GM18868 (cell line): ENCODE data around the gene ATP13A1.
"Not testable (repeated sequence)": the region's sequence is repeated elsewhere in the genome, so short reads cannot be mapped to it uniquely, and the experiment has no call there.

Experiments
- ATAC-seq: cut with Tn5 transposase; IDR thresholded peaks from one replicate; pipeline ENCODE4 v1.9.1; 2021; ENCODE audit warnings: mild to moderate bottlenecking, moderate library complexity; ENCODE audit not compliant: unreplicated experiment

The ATP13A1 gene

DNA sequence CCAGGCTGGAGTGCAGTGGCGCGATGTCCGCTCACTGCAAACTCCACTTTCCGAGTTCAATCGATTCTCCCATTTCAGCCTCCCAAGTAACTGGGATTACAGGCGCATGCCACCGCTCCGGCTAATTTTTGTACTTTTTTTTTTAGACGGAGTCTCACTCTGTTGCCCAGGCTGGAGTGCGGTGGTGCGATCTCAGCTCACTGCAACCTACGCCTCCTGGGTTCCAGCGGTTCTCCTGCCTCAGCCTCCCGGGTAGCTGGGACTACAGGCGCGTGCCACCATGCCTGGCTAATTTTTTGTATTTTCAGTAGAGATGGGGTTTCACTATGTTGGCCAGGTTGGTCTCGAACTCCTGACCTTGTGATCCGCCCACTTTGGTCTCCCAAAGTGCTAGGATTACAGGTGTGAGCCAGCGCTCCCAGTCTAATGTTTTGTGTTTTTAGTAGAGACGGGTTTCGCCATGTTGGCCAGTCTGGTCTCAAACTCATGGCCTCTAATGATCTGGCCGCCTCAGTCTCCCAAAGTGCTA, 2.0 kb upstream of the ATP13A1 start:
- not testable (repeated sequence) for ATAC-seq

DNA sequence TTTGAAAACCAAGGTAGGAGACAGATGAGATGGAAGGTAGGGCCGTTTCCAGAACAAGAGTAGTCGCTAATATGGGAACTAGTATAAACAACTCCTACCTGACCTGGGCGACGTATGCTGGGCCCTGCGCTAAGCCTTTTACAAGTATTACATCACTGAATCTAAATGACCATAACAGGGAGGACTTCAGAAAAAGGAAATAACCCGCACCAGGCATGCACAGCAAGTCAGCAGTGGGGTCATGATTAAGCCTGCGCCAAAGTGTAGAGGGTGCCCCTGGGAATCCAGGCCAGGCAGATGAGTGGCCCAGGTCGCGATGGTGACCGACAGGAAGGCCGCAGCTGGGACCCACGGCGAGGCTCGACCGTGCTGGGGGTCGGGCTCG, 613 bp downstream of the ATP13A1 start:
- no peak for ATAC-seq

DNA sequence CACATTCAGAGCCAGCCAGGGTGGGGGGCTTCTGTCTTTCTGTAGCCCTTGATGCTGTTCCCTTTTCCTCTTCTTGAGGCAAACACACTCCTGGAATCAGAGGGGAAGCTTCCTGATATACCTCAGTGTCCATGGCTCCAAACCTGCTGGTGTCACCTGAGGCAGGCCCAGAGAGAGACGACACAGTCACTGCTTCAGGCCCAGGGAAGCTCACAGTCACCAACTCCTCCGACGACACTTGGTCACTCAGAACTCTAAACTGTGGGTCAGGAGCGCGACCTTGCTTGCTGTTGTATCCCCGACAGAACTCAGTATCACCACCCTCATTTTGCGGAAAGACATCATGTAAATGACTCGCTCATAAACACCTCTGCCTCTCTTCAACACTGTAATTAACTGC, 1.1 kb downstream of the ATP13A1 start:
- no peak for ATAC-seq

DNA sequence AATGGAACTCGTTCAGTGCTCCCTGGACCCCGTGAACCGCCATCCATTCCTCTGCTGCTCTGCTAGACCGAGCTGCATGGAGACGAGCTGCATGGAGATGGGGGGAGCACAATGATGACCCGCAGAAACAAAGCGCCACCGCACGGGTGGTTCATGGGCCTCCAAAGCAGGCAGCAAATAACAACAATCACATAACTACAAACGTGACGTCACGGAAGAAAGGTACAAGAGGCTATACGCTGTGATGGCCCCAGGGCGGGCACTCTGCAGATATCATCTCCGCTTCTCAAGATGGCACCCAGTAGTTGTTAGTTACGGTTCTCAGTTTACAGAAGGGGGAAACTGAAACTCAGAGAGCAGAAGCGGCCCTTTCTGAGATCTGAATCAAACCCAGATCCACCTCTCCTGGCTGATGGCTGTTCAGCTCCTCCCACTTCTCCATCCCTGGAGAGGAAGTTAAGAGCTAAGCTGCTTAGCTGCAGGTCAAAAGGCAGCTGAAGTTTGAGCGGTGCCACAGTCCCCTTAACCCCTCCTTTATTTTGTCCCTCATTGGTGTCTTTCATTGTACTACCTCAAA, 1.7 kb downstream of the ATP13A1 start:
- ATAC-seq = peak; percentile 47

DNA sequence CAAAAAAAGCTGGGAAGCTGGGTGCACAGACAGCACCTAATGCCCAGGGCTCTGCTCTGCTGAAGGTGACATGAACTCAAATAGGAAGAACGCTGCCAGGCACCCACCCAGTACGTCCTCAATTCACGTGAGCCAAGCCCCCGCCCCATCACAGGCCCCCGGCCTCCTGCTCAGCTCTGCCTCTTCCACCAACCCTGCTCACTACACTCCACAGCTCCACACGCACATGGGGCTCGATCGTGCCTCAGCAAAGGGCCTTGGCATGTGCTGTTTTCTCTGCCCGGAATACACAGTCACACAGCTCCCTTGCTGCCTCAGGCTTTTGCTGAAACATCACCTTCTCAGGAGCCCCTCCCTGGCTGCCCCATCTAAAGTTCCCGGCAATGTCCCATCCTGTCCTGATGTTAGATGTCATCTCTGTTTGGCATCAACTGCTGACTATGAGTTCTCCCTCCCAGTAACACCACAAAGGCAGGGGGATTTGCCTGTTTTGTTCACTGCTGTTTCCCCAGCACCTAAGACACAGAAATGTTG, 2.3 kb downstream of the ATP13A1 start:
- ATAC-seq = no peak

DNA sequence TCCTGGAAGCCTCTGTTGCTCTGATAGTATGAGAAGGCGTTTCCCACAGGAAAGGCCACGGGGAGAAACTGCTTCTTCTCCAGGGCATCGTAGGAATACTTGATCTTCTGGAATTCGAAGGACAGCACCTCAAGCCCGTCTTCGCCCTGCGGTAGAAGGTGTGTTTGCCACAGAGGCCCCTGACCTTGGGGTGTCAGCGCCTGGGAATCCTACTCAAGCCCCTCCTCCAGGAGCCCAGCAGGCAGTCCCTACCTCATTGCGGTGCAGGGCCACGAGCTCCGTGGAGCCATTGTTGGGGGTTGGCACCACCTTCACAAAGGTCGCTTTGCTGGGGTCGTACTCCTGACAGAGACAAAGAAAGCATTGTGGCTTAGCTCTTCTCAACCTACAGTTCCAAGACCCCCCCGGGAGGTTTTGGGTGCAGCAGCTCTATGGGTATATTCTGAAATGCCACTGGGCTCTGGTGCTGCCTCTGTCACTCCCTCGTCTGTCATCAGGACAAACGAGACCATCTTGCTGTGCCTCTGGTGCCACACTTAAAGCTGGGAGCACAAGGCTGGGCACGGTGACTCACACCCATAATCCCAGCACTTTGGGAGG, 3.7 kb downstream of the ATP13A1 start:
- no peak for ATAC-seq

DNA sequence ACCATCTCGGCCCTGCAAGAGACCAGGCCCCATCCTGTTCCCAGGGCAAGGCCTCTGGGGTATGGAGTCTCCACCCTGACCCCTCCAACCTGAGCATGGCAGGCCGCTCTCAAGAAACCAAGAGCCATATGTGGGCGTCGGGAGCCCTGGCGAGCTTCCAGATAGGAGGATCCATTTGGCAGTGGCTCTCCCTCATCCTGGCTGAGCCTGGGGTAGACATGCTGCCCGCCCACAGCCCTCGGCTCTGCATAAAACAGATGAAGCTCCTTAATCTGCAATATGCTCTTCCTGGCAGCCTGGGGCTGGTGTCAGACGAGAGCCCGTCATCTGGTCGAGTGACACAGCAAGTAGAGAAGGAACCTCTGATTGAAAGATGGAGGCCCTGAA, 6.1 kb downstream of the ATP13A1 start:
- ATAC-seq = no peak

DNA sequence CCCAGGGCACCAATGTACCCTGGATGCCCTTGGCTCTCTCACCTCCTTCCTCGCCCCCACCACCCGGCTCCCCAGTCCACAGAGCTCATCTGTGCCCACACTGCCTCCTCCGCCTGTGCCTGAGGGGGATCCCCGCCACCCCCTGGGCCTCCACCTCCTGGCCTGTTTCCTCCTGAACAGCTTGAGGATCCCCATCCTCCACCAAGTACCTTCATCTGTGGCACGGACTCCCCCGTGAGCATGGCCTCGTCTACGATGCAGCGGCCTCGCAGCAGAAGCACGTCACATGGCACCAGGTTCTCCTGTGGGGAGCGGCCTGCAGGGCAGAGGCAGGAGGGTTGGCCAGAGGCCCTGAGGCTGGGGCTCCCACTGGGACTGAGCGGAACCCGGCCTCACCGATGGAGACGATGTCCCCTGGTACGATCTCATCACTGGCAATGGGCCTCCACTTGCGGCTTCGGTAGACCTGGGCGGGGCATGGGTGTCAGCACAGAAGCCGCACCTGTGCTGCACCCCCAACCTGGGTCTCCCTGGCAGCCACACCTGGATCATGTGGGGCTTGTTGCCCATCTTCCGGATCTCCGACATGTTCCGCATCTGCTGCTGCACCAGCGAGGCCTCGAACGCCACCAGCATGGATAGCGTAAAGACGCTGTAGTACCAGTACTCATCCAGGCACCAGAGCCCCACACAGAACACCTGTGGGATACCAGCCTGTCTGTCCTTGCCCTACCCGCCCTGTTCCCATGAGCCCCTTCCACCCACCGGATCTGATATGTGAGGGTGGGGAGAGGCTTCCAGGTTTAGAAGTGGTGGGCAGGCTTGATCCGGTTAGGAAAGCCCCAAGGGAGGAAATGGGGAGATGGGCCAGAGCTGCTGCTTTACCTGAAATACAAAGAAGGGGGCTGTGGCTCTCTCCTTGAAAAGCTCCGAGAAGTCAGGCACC, 6.8 kb downstream of the ATP13A1 start:
- ATAC-seq = no peak

DNA sequence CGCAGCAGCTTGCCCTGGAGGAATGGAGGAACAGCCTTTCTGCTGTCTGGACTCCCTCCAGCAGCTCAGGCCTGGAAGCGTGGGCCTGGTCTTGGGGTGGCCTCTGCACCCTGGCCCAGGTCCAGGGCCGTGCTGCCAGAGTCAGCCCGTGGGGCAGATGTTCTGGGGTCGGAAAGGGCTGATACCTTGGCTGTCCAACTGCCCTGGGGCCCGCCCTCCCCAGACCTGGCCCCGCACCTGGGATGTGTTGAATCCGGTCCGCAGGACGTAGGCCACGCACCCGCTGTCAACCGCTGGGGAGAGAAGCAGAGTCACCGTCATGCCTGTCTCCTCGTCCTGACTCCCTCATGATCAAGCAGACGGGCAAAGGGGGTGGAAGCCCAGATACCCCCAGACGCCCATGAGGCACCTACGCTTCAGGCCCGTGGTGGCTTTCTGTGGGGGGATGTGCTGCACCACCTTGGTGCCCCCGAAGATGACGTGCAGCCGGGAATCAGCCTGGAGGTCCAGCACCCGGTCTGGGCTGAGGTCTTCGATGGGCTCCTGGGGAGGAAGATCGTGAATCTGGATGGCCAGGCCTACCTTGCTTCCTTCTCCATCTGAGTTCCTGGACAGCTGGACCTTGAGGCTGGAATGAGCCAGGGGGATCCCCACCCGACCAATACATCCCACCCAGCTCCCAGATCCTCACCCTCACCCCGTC, 7.7 kb downstream of the ATP13A1 start:
- no peak for ATAC-seq

DNA sequence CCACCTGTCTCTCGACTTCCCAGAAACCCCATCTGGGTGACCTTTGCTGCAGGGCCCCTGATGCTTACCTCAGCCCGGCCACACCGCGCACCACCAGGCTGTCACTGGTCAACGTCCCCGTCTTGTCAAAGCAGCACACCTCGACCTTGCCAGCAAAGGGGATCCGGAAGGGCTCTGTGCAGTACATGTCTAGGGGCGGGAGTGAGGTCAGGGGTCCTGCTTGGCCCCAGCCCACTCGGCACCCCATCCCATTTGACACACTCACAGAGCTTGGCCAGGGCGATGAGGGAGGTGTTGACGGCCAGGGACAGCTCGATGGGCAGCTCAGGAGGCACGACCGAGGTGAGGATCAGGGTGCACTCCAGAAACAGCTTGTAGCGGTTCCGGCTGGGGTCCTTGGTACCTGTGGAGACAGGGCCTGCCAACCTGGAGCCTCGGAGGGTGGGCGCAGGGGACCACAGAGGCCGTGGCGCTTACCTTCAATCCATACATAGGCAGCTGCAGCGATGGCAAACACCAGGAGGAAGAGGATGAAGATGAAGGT, 8.4 kb downstream of the ATP13A1 start:
- ATAC-seq = no peak

DNA sequence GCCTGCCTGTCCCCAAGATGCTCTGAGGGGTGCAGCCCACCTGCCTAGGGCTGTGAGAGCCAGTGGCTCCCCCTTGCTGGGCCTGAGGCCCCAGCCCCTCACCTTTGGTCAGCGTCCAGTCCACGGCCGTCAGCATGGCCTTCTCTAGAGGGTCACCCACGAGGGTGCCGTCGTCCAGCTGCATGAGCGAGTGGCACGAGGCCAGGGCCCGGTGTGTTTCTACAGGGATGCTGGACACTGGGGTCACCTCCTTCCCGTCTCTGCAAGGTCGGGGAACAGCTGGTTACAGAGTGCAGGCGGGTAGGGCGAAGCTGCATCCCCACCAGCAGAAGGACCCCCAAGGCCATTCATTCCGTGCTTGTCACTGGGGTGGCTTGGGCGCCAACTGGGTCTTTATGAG, 9.0 kb downstream of the ATP13A1 start:
- ATAC-seq = no peak

DNA sequence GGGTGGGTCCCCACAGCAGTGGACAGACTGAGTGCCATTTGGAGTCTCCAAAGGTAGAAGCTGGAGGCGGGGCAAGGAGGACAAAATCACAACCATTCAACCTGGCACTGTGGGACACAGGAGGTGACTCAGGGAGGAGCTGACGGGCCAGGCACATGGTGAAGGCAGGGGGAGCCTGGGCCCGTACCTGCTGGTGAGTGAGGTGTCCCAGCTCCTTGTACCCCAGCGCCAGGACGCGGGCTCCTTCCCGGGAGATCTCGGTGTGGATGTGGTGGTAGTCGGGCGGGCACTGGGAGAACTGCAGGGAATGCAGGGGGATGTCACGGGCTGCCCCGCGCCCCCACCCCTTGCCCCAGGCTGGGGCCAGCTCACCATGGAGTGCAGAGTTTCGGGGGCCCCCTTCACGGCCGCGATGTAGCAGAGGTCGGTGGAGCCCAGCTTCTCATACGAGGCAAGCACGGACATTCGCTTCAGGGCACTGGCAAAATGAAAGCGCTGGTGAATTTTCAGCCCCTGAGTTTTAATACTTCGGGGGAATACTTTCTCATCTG, 9.8 kb downstream of the ATP13A1 start:
- no peak for ATAC-seq

DNA sequence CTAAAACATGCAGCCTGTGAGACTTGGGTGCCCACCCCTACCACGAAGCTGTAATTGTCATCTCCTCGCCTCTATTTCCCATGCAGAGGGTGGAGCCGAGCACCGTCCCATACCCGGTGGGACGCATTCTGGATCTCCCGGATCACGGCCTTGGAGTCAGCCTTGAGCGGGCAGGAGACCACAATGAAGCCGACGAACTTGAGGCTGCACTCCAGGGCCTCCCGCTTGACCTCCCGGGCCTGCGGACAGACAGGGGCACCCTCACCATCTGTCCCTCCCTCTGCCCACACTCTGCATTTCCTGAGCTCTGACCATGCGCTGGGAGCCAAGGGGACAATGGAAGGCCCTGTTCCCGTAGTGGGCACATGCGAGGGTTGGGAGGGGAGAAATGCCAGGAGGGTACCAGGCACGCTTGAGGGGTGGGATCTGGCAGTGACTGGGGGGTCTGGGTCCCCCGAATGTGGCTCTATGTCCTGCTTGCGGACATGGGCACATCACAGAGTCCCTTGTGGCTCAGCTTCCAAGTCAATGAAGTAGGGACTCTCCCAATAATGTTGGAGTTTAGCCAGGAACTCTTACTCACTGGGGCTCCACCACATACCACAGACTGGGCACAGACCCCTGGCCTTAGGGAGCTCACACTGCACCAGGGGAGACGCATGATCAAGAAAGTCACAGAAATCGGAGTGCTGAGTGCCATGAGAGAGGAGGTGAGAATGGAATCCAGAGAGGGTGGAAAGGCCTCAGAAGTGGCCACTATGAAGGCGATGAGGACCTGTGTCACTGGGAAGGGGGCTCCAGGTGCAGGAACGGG, 10.8 kb downstream of the ATP13A1 start:
- ATAC-seq = no peak

DNA sequence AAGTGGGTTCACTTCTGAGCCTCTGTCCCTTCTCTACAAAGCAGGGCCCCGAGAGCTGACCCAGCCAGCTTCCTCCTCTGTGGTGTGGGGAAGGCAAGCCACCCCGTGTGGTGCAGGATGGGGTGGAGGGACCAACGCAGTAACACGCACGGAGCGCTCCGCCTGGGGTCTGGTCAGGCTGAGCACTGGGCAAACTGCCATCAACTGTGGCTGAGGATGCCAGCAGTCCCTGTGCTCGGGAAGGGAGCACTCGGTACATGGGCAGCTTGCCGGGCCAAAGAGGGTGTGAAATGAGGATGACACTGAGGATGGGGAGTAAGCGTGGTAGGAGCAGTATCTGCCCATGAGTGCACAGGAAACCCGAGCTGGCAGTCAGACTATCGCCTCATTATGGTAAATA, 12.4 kb downstream of the ATP13A1 start:
- no peak for ATAC-seq

DNA sequence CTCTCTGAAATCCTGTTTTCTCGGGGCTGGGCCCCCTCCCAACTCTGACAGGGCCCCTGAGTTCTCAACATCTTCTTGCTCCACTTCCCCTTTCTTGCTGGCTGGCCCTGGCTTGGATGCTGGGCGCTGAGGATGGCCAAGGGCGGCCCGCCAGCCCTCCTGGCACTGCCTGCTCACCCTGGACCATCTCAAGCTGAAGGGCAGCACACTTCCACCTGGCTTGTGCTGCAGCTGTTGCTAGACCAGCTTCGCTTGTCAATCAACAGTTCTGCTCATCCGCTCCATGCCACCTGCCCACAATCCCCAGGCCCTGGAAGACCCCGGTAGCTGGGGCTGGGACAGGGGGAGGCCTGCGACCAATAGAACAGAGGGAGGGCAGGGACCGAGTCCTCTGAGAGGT, 13.1 kb downstream of the ATP13A1 start:
- ATAC-seq = no peak

DNA sequence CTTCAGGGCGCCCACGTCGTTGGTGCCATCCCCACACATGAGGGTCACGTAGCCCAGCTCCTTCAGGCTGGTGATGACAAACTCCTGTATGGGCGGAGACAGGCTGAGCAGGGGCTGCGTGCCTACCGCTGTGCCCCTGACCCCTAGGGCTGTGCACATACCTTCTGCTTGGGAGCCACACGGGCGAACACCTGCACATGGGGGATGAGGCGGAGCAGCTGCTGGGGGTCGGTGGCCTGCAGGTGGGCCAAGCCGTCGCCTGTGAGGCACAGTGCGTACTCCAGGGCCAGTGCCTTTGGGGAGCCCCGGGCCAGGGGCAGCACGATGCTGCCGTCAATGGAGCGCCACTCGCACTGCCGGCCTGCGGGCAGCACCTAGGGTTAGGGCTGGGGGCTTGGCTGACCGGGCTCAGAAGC, 13.9 kb downstream of the ATP13A1 start:
- no peak for ATAC-seq

DNA sequence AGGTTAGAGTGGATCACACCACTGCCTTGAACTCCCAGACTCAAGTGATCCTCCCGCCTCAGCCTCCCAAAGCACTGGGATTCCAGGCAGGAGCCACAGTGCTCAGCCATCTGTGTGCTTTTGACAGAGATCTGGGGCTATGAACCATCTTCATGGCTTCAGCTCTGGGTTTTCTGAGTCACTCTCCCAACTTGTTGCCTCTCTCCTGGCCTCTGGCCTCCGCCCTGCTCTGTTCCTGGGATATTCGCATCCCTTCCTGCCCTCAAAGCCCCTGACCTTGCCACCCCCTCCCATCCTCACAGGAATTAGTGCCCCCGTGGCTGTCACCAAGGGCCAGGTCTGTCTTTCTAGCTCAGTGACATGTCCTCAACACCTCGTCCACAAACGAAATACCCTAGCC, 14.3 kb downstream of the ATP13A1 start:
- no peak for ATAC-seq

DNA sequence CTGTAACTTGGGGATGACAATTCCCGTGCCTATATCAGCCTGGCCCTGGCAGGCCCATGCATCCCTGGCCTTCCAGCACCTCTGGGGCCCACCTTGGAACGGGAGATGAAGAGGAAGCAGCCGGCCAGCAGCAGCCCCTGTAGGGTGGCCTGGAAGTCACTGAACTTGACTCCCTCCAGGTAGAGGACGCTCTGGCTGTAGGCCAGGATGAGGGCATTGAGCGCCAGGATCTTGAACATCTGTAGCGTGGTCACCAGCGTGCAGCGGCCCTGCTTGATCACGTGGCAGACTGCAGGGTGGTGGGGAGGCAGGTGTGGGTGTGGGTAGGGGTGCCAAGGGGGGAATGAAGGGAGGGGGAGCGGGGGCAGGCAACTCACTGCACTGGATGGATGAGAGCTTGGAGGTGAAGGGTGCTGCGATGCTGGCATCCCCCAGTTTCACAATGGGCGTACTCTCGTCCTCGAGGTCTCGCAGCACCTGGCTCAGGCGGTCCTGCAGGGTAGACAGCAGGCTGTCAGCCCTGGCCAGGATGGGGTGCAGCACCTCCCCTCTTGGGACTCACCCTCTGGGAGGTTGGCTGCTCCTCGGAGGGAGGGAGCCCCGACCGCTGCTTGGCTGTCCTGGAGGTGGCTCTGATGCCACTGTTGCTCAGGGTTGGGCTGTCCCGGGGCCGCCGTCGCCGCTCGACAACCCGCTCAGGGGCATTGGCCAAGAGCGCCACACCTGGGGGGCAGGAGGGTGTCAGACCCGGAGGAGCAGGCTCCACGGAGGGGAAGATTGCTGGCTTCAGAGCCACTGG, 16.2 kb downstream of the ATP13A1 start:
- no peak for ATAC-seq
